Measurements from ENCODE around the gene MICU2. TPM values are rescaled to one million over a fixed set of nuclear protein-coding genes. Genes with fewer than 3 reads are reported as not detected.

MICU2 gene
- total RNA-seq, 3 donors from 2014 or later = 34.4 to 47.5 (median 47.2) TPM

DNA sequence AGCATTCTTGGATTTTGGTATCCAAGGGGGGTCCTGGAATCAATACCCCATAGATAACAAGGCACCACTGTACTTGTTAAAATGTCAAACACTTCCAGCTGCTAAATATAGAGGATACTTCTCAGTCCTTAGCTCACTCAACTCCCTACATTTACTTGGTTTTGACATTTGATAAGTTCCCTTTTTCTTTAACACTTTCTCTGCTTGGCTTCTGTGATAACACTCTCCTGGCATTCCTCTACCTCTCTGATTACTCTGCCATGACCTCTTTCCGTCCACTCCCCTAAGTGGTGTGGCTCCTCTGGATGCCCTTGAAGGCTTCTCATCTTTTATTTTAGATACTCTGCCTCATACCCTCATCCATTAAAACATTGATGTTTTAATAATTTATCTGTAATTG is 65.2 kb downstream of the MICU2 start:
- intact Hi-C loops (cut with DNase I, micrococcal nuclease) = no loop called here
- H3K4me3 ChIP-seq = no peak overlapping the region
- ATAC-seq (no peak), DNase-seq (no peak)
- H3K4me1 ChIP-seq (ENCODE audit: low read depth) = no peaks in the 10 kb centered on the region
- H3K36me3 ChIP-seq (ENCODE audit: low read depth) = no peaks in the 10 kb centered on the region
- H3K9me3 ChIP-seq = no peaks in the 10 kb centered on the region
- TF ChIP-seq, protein P1, sequence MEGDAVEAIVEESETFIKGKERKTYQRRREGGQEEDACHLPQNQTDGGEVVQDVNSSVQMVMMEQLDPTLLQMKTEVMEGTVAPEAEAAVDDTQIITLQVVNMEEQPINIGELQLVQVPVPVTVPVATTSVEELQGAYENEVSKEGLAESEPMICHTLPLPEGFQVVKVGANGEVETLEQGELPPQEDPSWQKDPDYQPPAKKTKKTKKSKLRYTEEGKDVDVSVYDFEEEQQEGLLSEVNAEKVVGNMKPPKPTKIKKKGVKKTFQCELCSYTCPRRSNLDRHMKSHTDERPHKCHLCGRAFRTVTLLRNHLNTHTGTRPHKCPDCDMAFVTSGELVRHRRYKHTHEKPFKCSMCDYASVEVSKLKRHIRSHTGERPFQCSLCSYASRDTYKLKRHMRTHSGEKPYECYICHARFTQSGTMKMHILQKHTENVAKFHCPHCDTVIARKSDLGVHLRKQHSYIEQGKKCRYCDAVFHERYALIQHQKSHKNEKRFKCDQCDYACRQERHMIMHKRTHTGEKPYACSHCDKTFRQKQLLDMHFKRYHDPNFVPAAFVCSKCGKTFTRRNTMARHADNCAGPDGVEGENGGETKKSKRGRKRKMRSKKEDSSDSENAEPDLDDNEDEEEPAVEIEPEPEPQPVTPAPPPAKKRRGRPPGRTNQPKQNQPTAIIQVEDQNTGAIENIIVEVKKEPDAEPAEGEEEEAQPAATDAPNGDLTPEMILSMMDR (IDR thresholded peaks at IDR 0.05) = no peak

DNA sequence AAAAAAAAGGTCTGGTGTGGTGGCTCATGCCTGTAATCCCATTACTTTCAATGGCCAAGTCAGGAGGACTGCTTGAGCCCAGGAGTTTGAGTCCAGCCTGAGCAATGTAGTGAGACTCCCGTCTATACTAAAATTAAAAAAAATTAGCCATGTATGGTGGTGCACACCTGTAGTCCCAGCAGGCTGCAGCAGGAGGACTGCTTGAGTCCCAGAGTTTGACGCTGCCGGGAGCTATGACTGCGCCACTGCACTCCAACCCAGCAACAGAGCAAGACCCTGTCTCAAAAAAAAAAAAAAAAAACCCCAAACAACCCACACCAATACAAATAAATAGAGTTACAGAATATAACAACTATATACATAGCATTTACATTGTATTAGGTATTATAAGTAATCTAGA is 65.7 kb downstream of the MICU2 start:
- Histone ChIP-seq H3K9me3 (no peaks in the 10 kb centered on the region), H3K36me3 (ENCODE audit: low read depth) (no peaks in the 10 kb centered on the region), H3K4me1 (ENCODE audit: low read depth) (no peaks in the 10 kb centered on the region), H3K4me3 (no peak overlapping the region)
- intact Hi-C loops (cut with DNase I, micrococcal nuclease) = no loop called here
- ATAC-seq (no peak), DNase-seq (no peak)
- TF ChIP-seq, protein P1 (IDR thresholded peaks at IDR 0.05) = no peak

DNA sequence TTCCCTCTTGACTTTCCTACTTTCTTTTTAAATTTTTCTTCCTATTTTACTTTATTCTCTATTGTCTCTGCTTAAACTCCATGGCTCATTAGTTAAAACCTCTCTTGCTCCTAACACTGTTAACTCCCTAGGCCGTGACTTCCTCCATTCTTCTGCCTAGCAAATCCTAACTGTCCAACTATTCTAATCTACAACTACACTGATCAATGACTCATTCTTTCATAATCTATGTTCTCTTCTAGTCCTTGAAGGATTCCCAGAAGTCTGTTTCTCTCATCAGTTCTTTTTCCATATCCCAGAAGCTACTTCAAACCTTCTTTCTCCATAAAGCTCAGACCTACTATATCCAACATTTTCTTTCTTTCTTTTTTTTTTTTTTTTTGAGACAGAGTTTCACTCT is 66.9 kb downstream of the MICU2 start:
- Histone ChIP-seq H3K9me3 (no peaks in the 10 kb centered on the region), H3K4me1 (ENCODE audit: low read depth) (no peaks in the 10 kb centered on the region), H3K4me3 (no peak overlapping the region), H3K36me3 (ENCODE audit: low read depth) (no peaks in the 10 kb centered on the region)
- ATAC-seq (no peak), DNase-seq (no peak)
- TF ChIP-seq, protein P1 (IDR thresholded peaks at IDR 0.05) = no peak
- intact Hi-C loops (cut with DNase I, micrococcal nuclease) = no loop called here

DNA sequence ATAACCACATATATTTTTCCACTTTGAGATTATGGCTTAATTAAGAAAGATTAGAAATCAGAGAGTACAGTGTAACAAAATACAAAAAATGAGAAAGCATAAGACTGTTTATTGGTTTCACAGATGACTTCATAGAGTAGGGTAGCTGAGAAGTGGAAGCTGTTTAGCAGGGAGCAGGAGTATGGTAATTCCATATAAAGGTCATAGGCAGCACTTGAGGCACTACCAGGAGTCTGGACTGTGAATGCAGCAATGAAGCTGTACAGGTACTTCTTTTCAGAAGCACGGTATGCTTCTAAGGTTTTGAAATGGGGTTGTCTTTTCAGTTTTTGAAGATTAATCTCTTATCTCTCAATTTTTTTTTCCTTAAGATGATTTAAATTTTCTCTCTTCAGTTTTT is 69.2 kb downstream of the MICU2 start:
- no peaks in the 10 kb centered on the region for H3K9me3 ChIP-seq
- intact Hi-C loops (cut with DNase I, micrococcal nuclease) = no loop called here
- no peak for DNase-seq
- no peaks in the 10 kb centered on the region for H3K36me3 ChIP-seq (ENCODE audit: low read depth)
- no peaks in the 10 kb centered on the region for H3K4me1 ChIP-seq (ENCODE audit: low read depth)
- no peak for ATAC-seq
- H3K4me3 ChIP-seq = no peak overlapping the region
- TF ChIP-seq, protein P1 (IDR thresholded peaks at IDR 0.05) = no peak

DNA sequence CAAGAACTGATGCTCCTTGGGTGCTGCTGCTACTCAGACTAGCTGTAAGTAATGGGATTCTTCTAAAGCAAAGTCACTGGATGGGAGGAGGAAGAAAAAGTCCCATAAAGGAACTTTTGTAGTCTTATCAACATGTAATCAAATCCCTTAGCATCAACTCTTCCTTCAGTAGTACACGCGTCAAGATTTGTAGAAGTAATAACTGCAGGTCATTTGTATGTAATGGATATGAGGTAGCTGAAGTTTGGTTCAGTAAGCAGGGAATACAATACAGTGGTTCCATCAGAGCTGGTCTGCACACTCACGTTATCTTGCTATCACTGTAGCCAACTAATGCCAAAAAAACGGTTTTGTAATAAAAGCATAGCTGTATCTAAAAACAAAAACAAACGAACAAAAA is 72.5 kb downstream of the MICU2 start:
- TF ChIP-seq, protein P1 (IDR thresholded peaks at IDR 0.05) = no peak
- peaks cover 4% of the 10 kb centered on the region for H3K4me1 ChIP-seq (ENCODE audit: low read depth)
- no peak for ATAC-seq
- no peaks in the 10 kb centered on the region for H3K9me3 ChIP-seq
- no peaks in the 10 kb centered on the region for H3K36me3 ChIP-seq (ENCODE audit: low read depth)
- DNase-seq = no peak
- intact Hi-C loops (cut with DNase I, micrococcal nuclease) = no loop called here
- no peak overlapping the region for H3K4me3 ChIP-seq

DNA sequence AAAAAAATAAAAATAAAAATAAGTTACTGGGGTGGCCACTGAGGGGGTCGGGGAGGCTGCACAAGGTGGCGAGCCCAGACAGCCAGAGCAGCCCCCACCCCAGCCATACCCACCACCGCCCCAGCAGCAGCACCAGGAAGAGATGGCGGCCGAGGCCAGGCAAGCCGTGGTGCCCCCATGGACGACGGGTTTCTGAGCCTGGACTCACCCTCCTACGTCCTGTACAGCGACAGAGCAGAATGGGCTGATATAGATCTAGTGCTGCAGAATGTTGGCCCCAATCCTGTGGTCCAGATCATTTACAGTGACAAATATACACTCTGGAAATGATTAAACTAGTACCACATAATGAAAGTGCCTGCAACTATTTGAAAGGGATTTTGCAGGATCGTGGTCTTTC is 73.3 kb downstream of the MICU2 start:
- ATAC-seq (no peak), DNase-seq (no peak)
- TF ChIP-seq, protein P1 (IDR thresholded peaks at IDR 0.05) = no peak
- Histone ChIP-seq H3K4me1 (ENCODE audit: low read depth) (peaks cover 4% of the 10 kb centered on the region), H3K36me3 (ENCODE audit: low read depth) (no peaks in the 10 kb centered on the region), H3K9me3 (no peaks in the 10 kb centered on the region), H3K4me3 (no peak overlapping the region)
- intact Hi-C loops (cut with DNase I, micrococcal nuclease) = no loop called here

All from mucosa of descending colon (tissue), 3 donors.